ENCODE measurements around the gene MAP7D1.

The MAP7D1 gene

DNA sequence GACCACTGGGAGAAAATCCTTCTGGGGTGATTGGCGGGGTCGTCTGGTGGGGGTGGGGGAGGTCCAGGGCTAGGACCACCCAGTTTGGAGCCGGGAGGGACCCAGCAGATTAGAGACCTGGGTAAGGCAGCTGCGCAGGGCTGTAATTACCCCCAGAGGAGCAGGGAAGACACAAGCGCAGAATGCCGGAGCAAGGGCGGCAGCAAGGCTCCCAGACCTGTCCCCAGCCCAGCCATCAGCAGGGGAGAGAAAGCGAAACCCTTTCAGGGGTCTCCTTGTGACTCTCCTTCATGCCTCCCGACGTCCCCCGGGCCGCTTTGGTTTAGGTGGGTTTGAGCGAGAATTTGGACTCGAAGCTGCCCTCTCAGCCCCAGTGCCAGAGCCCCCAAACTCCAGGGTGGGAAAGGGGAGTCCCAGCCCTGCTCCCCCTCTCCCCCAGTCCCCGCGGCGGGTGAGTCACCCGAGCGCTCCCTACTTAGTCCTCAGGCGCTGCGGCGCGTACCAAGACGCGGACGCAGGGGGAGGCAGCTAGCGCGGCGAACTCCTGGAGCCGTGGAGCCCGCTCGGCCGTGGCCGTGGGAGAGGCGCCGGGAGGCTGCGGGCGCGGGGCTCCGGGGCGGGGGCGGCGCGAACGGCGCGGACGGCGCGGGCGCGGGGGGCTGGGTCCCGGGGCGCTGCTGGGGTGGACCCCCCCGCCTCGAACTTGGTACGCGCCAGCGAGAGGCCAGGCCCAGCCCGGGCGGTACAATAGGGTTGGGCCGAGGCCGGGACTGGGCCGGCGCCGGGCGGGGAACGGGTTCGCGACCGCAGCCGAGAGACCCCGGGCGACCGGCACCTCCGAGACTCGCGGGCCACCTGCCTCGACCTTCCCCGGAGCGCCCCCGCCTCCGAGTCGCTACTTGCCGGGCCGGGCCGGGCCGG is at the start of gene MAP7D1:
Gene MAP7D1 (plus strand): TSS at position 753 of the 921 bp plus-strand sequence. CDS start 258 bp downstream, outside the sequence.
- DNase-seq (ENCODE audit: low spot score): peak; percentile 85

DNA sequence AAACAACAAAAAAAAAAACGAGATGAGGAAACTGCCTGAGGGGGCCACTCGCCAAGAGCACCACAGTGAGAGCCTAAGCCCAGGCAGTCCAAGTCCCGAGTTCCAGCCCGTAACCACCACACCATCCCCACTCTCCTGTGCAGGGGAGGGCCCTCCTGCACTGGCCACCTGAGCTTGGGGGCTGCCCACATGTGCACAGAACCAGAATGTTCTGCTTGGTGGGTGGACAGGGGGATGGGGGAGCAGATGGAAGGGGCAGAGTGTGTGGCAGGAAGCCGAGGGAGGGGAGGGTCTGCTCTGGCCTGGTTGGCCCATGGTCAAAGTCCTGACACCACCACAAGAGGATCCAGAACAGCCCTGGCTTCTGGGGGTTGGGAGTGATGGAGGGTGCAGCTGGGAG is 49.7 kb upstream of the MAP7D1 start:
- DNase-seq (ENCODE audit: low spot score): no peak

DNA sequence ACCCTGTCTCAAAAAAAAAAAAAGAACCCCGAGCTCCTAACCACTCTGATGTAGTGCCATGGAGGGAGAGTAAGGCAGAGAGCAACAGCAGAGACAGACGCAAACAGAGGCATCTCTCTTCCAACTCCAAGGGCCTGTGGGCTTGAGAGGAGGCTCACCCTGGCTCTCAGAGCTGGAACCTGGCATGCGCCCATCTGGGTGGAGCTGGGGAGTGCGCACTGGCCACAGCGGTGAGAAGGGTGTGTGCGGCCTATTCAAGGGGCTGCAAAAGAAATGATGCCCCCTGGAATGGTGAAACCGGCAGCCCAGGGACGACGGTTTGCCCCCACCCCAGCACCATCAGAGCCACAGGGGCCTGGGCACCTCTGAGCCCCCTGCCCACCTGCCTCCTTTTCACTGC is 48.6 kb upstream of the MAP7D1 start:
- no peak for DNase-seq (ENCODE audit: low spot score)

DNA sequence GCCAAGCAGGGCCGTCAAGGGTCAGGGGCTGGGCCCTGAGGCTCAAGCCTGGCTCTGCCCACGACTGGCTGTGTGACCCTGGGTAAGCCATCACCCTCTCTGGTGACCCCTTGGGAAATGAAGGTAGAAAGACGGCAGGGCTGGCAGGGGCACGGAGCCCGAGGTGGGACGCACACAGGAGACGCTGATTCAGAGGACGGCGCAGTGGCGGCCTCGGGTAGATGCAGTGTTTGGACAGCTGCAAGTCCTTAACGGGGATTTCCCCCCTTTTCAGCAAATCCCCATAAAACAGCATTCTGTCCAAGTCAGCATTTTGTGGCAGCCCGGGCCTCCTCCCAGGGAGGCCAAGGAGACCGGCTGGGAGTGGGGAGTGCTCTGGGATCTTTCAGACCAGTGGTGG is 47.6 kb upstream of the MAP7D1 start:
- no peak for DNase-seq (ENCODE audit: low spot score)

- no peak for DNase-seq (ENCODE audit: low spot score)
Observed at GRCh38 chr1:36109041-36109679, 46.8 kb upstream of the MAP7D1 start.

GRCh38 chr1:36111151-36111550 is 44.8 kb upstream of the MAP7D1 start:
- no peak for DNase-seq (ENCODE audit: low spot score)

- DNase-seq (ENCODE audit: low spot score): no peak
Observed at GRCh38 chr1:36112823-36113222, 43.1 kb upstream of the MAP7D1 start.

- no peak for DNase-seq (ENCODE audit: low spot score)
Observed at GRCh38 chr1:36114371-36114770, 41.6 kb upstream of the MAP7D1 start.

DNA sequence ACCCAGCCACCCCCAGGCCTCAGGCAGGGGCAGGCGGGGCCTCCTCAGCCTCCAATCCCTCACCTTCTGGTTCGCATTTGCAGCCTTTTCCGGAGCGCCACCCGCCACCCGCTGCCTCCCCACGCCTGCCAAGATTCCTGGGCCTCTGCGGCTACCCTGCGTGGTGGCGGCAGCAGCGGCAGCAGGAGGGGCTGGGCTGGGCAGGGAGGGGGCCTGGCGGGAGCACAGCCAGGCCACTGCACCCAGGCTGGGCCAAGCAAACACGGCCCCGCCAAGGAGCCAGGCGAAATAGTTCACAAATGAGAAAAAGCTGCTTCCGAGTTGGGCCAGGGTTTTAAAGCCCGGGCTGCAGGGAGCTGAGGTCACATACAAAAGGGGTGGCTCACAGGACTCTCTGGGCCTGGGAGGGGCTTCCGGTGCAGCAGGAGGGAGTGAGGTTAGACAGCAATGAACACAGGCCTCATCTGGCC is 40.7 kb upstream of the MAP7D1 start:
- DNase-seq (ENCODE audit: low spot score): no peak

DNA sequence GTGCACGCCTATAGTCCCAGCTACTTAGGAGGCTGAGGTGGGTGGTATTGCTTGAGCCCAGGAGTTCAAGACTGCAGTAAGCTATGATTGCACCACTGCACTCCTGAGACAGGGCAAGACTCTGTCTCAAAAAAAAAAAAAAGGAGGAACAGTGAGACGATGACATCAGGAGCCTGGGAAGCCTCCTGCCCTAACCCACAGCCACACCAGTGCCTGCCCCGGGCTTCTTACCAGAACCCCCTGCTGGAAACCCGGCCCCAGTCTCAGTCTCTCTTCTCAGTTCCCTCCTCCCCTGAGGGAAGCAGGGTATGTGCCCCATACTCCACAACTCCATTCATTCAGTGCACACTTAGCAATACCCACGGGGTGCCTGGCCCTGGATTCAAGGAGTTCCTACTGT is 40.0 kb upstream of the MAP7D1 start:
- no peak for DNase-seq (ENCODE audit: low spot score)

- no peak for DNase-seq (ENCODE audit: low spot score)
Observed at GRCh38 chr1:36116901-36117300, 39.1 kb upstream of the MAP7D1 start.

GRCh38 chr1:36118447-36119204 is 37.3 kb upstream of the MAP7D1 start:
- no peak for DNase-seq (ENCODE audit: low spot score)

DNA sequence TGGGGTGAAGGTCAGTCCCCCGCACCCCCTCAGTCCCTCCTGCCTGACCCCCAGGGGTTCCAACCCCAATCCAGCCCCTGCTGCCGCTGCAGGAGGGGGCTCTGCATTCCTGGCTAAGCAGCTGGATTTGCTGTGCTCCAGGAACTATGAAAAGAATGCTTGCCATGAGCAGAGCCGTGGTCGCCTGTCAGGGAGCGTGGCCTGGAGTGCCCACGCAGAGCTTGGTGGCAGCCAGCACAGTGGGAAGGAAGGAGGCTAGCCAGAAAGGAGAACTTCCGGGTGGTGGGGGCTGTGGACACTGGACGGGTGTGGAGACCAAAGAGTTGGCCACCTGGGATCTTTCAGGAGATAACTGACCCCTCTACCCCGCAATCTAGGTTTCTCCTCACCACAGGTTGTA is 36.5 kb upstream of the MAP7D1 start:
- no peak for DNase-seq (ENCODE audit: low spot score)

GRCh38 chr1:36122062-36123030 is 33.6 kb upstream of the MAP7D1 start:
- DNase-seq (ENCODE audit: low spot score): no peak

GRCh38 chr1:36123356-36123755 is 32.6 kb upstream of the MAP7D1 start:
- no peak for DNase-seq (ENCODE audit: low spot score)

DNA sequence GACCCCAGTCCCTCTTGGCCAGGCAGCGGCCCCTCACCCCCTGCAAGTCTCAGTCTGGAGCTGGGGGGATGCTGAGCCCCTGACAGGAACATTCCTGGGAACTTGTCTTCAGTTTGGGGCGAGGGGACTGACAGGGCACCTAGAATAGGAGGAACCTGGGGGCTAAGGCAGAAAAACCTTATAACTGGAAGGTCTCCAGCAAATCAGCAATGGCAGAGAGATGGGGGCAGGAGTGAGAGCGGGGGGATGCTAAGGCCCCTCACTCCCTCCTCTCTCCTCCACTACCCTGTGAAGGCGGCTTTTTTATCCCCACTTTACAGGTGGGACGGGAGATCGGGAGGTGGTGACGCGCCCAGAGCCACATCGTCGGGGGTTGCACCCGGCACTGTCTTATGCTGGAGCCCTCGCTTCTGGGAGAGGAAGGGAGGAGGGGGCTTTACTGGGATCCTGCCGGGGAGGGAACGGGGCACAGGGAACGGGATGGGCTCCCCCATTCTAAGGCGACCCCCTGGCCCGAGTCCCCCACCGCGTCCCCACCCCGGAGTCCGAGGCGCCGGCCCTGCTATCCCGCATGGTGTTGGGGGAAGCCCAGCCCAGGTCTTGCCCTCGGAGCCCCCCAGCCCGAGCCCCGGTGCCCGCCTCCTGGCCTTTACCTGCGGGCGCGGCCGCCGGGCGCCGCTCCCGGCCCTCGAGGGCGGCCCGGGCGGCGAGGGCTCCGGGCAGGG is 31.4 kb upstream of the MAP7D1 start:
- DNase-seq (ENCODE audit: low spot score): no peak

DNA sequence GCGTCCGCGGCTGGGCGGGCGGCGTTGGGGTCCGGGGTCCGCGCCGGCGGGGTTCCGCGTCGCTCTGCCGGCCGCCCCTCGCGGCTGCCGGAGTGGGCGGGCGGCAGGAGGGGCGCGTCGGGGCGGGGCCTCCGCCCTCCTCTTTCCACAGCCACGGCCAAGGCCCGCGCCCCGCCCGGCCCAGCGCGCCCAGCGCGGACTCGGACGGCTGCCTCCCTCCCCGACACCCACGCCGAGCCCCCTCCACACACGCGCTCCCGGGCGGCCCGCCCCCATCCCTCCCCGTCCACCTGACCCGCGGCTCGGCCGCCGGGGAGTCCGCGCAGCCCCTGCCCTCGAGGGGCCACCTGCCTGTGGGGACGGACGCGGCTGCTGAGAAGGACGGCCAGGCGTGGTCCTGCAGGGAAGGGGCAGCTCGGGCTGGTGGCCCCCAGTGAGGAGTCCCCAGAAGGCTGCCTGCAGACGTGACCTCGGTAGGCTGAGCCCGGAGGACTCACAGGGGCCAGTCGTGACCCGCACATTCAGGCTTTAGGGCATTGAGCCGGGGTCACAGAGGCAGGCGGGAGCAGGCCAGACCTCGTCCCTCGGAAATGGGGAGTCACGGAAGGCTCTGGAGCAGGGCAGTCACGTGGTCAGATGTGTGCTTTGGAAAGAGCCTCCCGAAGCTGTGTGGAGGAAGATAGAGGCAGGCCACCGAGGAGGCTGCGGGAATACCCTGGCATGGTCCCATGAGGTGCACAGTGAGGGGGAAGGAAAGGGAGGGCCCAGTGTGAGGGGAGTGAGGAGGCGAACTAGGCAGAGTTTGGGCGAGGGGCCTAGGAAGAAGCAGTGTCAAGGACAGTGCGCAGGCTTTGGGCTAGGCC is 30.6 kb upstream of the MAP7D1 start, which contains the start of gene COL8A2:
Gene COL8A2 (minus strand): TSS at position 94 of the 863 bp plus-strand sequence. CDS start 24,980 bp downstream, outside the sequence.
- no peak for DNase-seq (ENCODE audit: low spot score)

DNA sequence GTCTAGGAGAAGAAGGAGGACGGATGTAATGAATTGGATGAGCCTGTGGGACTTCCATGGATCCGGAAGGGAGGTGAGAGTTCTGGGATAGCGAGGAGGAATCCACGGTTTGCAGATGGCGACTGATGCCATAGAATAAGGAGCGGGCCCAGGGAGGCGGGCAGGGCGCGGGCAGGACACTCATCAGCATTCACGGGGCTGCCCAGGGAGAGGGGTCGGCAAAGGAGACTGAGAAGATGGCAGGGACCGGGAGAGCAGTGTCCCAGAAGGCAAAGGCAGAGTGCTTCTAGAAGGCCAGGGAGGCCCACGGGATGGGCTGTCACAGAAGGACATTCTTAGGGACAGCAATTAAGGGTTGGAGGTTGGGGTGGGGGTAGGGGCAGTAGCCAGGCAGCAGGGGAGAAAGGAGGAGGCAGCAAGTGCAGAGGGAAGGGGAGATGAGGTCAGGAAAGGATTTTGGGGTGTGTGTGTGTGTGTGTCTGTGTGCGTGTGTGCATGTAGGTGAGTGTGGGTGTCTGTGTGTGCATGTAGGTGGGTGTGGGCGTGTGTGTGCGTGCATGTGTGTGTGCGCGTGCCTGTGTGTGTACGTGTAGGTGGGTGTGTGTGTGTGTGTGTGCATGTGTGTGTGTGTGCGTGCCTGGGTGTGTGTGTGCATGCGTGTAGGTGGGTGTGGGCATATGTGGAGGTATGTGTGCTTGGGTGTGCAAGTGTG is 29.8 kb upstream of the MAP7D1 start:
- no peak for DNase-seq (ENCODE audit: low spot score)

Data from RKO (cell line).